Limb (tissue), 2 donors: Measurements from ENCODE around the gene GRM4.

Source experiments
- DNase-seq, 2 donors: peaks; one replicate each; pipeline ENCODE4 v3.0.0-alpha.2; 2016; ENCODE audit errors: extremely low spot score in 2 of 2

GRM4 gene

DNA sequence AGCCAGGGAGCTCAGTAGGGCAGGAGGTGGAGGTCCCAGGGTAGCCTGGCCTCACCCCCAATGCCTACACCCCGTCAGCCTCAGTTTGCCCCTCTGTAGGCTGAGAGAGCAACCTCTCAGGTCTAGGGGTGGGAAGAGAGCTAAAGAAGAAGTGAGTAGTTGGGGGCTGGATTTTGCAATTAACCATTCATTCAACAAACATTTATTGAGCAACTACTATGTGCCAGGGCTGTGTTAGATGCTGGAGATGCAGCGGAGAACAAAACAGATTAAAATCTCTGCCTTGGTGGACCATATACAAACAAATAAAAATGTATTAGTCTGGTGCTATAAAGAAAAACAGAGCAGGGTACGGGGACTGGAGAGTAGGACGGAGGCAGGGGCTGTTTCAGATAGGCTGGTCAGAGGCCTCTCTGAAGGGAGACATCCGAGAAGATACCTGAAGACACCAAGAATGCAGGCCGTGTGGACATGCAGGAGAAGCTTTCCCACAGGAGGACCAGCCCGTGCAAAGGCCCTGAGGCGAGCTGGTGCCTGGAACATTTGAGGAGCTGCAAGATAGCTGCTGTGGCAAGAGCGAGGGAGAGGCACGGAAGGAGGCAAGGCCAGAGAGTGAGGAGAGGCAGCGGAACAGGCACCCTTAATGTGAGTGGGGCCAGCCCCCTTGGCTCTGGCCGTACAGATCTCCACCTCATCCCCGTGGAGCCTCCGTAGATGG, 60.3 kb downstream of the GRM4 start:
- DNase-seq = no peak

DNA sequence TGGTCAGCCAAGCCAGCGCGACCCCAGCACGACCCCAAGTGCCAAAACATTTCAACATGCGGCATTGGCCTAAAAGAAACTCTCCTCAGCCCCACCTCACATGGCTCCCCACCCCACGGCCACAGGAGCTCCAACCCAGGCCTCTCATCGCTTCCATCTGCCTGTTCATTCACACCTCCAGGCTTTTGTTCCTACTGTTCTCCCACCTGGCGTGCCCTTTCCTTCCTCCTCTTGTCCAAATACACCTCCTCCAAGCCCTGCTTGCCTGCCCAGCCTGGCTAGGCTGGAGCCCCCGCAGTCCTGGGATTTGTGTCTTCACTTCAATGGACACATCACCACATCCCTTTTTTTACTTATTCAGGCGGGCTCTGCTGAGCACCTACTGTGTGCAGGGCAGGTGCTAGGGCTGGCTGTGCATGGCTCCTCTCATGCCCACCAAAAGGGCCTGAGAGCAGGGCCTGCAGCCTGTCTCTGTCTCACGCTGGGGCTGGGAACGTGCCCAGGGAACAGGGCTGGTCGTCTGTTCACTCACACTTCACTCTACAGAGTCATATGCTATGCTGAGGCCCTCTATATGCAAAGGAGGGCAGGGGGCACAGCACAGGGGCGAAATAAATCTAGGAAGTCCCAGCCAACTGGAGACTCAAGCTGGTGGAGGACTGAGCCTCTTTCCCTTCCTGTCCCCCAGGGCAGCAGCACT, 61.1 kb downstream of the GRM4 start:
- no peak for DNase-seq

DNA sequence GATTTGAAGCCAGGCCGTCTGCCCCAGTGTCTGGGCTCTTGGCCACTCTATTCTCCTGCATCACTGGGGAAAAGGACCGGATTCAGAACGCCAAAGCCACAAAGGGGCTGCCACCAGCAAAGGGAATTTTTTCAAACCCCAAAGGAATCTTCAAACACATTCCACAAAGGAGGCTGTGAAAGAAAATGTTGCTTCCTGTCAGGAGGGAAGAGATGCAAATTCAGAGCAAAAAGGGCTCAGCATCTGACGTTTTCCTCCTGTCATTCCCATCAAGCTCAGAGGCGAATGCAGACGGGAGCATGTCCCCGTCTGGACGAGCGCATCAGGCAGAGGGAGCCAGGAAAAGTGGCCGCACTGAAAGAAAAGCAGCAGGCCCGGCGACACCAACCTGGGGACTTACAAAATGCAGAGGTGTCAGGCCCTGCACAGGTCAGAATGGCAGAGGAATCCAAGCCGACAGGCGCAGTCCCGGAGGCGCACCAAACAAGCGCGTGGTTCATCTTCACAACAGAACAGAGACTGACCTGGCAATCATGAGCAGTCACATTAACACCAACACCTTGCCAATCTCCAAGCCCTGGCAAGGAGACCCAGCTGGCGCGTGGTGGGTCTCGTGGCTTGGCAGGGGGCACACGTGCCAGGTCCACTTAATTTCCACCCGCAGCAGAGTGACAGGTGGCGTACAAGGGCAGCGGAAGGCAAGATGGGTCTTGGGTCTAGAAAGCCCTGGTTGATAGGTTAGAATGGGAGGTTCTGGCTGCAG, 62.8 kb downstream of the GRM4 start:
- no peak for DNase-seq

DNA sequence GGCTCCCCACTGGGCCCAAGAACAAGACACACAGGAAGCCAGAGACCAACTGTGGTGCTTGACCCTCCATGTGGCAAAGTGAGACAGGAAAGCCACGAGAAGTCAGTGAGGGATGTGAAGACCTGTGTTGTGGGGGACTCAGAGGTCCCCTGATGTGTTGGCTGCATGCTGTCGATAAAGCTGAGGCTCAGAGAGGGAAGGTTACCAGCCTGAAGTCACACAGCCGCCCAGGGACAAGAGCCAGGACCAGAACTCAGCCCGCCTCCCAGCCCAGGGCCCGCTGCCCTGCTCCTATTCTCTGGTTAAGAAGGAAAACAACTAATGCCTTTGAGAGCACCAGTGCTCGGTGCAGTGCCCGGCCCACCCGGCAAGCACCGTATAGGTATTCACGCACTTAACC, 63.5 kb downstream of the GRM4 start:
- no peak for DNase-seq

DNA sequence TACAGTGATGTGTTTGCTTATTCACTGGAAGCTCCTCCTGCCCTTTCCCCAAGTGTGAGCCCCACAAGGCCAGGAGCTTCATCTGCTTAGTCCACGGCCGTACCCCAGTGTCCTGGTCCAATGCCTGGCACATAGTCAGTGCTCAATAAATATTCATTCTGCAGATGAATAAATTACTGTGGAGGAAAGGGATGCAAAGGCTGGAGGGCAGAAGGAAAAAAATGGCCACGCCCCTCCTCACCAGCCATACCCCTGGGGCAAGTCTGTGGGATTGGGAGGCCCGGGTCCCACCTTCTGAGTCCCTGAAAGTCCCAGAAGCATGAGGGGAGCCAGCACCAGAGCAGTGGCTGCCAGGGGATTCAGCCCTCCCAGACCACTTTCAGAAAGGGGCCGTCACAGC, 65.5 kb downstream of the GRM4 start:
- no peak for DNase-seq

DNA sequence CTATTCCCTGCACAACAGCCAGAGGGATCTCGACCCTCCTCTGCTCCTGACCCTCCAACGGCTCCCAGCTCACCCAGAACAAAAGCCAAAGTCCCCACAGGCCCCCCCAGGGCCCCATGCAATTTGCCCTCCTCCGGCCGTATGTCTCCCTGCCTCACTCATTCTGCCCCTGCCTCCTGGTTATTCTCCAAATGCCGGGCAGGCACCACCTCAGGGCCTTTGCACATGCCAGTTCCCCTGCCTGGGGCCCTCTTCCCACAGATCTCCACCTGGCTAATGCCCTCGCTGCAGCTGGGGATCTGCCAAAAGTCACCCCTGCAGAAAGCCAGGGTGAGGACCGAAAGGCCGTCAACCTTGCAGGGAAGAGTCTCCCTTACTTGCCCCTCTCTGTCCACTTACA, 66.0 kb downstream of the GRM4 start:
- no peak for DNase-seq

DNA sequence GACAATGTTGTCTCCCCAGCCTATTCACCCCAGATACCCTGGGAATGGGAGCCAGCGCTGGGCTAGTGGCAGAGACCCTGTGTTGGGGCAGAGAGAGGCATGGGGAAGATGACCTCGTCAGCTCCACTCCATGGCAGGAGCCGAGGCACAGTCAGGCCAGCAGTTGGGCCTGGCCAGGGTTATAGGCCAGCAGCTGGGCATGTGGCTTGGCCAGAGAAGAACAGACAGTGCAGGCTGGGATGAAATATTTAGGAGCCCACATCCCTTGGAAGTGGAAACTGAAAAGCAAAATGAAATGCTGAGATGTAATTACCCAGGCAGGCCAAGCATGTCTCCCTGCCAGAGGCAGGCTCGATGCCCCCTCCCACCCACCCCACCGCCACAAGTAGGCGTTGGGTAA, 70.0 kb downstream of the GRM4 start:
- no peak for DNase-seq

DNA sequence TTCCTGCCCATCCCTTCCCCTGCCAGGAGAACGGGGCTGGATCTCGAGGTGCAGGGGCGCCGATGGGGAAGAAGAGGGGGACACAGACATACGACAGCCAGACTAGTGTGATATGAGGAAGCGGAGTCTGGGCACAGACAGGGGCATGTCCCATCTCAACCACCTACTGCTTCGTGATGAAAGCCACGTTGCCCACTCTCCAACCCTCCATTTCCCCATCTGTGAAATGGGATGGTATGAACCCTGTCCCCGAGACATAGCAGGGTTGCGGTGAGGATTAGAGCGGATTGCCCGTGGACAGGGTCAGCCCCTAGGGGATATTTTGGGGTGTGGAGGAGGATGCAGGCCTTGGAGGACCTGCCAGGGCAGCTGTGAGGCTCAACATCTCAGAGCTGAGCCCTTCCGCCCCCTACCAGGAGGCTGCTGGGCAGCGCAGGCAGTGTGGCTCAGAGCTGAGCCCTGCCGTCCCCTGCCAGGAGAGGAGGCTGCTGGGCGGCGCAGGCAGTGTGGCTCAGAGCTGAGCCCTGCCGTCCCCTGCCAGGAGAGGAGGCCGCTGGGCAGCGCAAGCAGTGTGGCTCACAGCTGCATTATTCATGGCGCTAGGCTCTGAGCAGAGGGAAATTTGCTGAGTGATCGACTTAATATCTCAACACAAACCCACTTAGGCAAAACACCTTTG, 71.7 kb downstream of the GRM4 start:
- no peak for DNase-seq

DNA sequence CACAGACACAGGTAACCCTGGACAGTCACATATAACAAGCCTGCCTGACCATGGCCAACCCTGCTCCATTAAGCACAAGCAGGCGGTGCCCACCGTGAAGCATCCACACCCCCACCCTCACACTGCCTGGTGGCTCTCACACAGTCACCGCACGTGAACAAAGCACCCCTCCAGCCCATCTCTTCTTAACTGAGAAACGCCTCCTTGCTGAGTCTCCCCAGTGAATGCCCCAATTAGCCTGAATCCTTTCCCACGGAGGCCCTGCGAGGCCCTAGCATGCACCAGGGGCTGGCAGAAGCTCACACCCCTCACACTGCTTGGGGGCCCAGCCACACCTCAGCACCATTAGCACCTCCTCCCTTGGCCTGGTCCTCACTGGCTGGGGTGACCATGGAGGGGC, 72.3 kb downstream of the GRM4 start:
- no peak for DNase-seq

DNA sequence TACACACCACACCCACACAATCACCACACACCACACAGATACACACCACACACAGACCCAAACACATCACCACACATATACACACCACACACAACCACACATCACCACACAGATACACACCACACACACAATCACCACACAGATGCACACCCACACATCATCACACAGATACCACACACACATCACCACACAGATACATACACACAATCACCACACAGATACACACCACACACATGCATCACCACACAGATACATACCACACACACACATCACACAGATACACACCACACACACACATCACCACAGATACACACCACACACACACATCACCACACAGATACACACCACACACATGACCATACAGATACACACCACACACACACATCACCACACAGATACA, 73.2 kb downstream of the GRM4 start:
- DNase-seq = no peak

DNA sequence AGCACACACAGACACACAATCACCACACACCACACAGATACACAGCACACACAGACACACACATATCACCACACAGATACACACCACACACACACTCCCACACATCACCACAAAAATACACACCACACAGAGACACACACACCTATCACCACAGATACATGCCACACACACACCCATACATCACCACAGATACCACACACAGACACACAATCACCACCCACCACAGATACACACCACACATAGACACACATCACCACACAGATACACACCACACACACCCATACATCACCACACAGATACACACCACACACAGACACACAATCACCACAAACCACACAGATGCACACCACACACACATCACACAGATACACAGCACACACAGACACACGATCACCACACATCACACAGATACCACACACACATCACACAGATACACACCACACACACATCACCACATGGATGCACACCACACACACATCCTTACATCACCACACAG, 74.0 kb downstream of the GRM4 start:
- no peak for DNase-seq

DNA sequence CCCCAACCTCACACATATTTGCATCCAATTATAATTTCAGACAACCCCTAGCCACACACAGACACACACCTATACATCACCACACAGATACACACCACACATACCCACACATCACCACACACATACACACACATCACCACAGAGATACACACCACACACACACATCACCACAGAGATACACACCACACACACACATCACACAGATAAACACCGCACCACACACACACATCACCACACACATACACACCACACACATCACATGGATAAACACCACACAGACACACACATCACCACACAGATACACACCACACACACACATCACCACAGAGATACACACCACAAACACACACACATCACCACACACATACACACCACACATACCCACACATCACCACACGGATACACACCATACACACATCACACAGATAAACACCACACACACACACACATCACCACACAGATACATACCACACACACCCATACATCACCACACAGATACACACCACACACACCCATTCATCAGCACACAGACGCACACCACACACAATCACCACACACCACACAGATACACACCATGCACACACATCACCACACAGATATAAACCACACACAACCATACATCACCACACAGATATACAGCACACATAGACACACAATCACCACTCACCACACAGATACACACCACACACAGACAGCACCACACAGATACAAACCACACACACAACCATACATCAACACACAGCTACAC, 74.6 kb downstream of the GRM4 start:
- DNase-seq = no peak

DNA sequence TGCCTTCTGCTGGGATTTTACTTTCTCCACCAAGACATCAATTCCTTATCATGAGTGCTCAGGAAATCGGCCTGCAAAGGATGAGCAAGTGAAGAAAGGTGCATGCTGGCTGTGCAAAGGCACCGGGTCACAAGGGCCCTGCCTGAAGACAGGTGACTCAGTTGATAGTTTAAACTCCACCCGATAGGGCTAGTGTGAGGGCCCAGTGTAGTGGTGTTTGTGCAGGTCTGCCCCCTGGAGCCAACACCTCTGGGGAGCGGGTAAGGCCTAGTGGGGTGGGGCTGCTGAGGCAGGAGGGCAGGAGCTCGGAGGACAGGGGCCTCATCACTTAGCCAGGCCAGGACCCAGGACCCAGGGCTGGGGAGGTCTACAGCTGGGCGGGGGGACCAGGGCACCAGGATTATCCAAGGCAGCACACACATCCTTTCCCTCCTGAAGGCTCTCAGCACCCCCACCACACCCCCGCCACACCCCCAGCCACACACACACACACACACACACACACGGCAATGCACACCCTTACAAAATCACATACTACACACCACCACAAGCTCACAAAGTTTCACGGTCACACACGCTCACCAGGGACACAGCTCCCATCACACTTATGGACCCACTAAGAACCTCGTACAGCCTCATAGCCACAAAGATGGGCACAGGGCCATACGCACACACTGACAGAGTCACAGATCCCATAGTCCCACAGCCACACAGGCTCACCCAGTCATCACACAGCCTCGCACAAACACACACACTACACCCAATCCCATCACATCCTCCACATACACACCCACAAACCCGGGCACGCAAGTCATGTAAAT, 75.4 kb downstream of the GRM4 start:
- DNase-seq = no peak

DNA sequence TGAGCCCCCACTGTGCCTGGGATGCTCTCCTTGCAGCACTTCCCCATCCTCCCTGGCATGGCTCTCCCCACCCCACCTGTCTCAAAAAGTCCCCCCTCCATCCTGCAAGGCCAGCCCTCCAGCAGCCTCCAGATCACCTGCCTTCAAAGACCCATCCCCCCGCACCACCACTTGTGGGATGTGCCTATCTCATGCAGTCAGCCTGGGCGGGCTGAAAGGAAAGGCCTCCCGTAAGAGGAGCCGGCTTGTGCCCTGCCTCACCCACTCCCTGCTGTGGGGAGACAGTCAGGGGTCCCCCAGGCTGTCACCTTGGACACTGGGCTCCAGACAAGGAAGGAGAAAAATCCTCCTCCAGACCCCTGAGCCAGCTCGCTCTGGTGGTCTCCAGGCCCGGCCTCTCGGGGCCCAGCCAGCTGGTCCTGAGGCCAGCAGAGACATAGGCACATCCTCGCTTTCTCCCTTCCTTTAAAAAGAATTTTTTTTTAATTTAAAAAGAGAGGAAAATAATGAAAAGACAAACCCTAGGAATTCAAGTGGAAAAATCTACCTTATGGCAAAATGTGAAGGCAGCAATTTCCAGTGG, 77.3 kb downstream of the GRM4 start:
- no peak for DNase-seq

DNA sequence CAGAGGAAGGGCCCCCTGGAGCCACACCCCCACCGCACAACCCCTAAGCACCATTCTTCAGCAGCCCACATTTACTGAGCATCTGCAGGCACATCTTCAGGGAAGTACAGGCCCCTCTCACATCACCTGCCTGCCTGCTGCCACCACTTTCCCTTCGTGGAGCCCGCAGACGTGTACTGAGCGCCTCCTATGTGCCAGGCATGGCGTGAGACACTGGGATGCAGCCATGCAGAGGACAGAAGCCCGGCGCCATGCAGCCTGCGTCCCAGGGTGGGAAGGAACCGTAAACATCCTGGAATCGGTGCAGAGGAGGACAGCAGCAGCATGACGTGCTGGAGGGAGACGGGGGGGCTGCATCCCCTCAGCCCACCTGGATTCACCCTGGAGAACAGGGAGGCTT, 78.1 kb downstream of the GRM4 start:
- no peak for DNase-seq

DNA sequence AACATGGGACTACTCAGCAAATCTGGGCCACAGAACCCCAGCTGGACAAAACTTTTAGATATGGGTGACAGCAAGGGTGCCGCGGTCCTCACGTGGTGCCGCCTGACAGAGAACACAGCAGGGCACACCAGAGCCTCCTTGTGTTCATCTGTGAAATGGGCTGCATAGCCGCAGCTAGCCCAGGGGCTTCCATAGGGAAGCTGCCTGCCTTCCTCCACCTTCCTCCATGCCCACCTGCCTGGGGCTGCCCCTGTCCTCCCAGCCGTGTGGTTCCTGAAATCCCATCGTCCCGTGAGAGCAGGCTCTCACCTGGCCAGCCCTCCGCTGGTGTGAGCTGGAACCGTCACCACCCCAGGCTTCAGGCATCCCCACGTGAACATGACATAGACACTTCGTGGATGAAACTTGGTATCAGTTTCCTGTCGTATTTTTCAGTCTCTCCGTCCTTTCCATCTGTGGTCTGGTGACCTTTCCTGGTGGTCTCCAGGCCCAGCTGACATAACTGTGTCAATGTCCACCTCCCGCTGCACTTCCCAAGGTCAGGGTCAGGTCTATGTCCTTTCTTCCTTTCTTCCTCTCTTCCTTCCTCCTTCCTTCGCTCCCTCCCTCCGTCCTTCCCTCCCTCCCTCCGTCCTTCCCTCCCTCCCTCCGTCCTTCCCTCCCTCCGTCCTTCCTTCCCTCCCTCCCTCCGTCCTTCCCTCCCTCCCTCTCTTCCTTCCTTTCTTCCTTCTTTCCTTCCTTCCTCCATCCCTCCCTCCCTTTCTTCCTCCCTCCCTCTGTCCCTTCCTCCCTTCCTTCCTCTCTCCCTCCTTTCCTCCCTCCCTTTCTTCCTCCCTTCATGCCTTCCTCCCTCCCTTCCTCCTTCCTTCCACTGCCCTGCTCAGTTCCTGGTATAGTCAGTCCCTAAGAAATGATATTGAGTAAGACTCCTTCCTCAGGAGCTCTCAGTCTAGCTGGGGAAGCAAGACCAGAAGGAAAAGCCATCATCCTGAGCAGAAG, 78.8 kb downstream of the GRM4 start:
- no peak for DNase-seq

DNA sequence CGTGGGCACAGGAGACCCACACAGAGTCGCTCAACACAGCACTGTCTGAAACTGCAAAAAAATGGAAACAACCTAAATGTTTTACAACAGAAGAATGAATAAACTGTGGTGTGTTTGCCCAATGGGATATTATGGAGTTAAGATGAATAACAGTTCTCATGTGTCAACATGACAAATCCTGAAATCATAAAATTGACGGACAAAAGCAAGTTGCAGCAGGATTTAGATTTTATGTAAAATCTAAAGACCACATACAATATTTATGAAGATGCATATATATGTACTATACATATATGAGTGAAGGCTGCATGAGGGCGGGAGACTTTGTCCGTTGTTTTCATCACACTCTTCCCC, 79.7 kb downstream of the GRM4 start:
- no peak for DNase-seq

DNA sequence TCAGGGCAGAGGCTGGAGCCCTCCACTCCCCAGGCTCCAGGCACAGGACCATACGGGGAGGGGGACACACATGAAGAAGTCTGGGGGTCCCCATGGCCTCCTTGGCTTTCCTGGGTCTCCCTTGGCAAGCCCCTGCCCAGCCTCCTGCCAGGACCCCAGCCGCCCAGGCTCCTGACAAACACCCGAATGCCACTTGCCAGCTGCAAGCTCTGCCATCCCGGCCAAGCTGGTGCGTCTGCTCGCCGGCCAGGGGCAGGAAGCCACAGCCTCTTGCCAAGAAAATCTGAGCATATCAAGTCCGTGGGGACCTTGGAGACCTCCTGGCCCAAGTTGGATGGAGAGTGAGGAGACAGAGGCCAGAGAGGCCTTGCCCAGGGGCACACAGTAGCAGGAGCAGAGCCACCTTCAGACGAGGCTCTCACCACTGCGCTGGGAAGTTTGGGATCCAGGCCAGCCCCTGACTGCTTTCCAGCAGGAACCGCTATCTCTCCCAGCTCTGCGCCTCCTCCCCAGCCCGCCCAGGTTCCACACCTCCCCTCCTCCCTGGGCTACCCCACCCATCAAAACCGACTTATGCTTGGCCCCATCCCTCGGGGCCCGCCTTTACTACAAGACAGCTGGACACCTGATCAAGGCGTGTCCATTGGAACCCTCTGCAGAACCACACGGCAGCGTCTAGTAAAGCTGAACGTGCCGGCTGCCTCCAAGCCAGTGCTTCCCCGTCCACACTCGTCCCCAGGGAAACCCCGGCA, 80.2 kb downstream of the GRM4 start:
- DNase-seq = peak; percentile 8 to 56
